HepG2 (cell line): ENCODE measurements around the gene ACTRT2. TPM values are rescaled to one million over a fixed set of nuclear protein-coding genes. Genes with fewer than 3 reads are reported as not detected.

ENCODE experiments used
- HDAC1 ChIP-seq: sonication (generic); formaldehyde crosslinking; IDR thresholded peaks from 2 replicates; pipeline ENCODE4 v1.5.1; 2020; ENCODE audit warnings: mild to moderate bottlenecking, missing genetic modification reagents
- NRL ChIP-seq: sonication (generic); formaldehyde crosslinking; IDR thresholded peaks from 2 replicates; pipeline ENCODE4 v1.5.0; 2020; ENCODE audit warnings: missing genetic modification reagents, mild to moderate bottlenecking, moderate library complexity, borderline replicate concordance
- PPARG ChIP-seq: conservative IDR thresholded peaks from 2 replicates; pipeline ENCODE4 v1.6.1; 2016; ENCODE audit warnings: missing biosample characterization, missing genetic modification reagents
- PRDM10 ChIP-seq: sonication (generic); formaldehyde crosslinking; IDR thresholded peaks from 2 replicates; pipeline ENCODE4 v1.4.0; 2020; ENCODE audit warnings: low read depth, missing genetic modification reagents
- RELA ChIP-seq: sonication (generic); formaldehyde crosslinking; IDR thresholded peaks from 2 replicates; pipeline ENCODE4 v1.4.0; 2020; ENCODE audit warnings: missing genetic modification reagents
- ZBTB8A ChIP-seq: sonication (generic); formaldehyde crosslinking; IDR thresholded peaks from 2 replicates; pipeline ENCODE4 v1.4.0; 2020; ENCODE audit warnings: mild to moderate bottlenecking, low read depth, missing genetic modification reagents, borderline replicate concordance
- ZEB1 ChIP-seq: IDR thresholded peaks from 2 replicates; pipeline ENCODE4 v1.6.1; 2012; ENCODE audit warnings: mild to moderate bottlenecking, low read depth, inconsistent platforms; ENCODE audit not compliant: insufficient replicate concordance
- ZFP36L1 ChIP-seq: sonication (generic); formaldehyde crosslinking; IDR thresholded peaks from 2 replicates; pipeline ENCODE4 v1.8.0; 2022; ENCODE audit warnings: mild to moderate bottlenecking, missing genetic modification reagents, moderate library complexity
- ZNF235 ChIP-seq: sonication (generic); formaldehyde crosslinking; IDR thresholded peaks from 2 replicates; pipeline ENCODE4 v1.8.1; 2023; ENCODE audit warnings: mild to moderate bottlenecking, missing genetic modification reagents, borderline replicate concordance
- ZNF350 ChIP-seq: sonication (generic); formaldehyde crosslinking; IDR thresholded peaks from 2 replicates; pipeline ENCODE4 v1.4.0; 2020; ENCODE audit warnings: mild to moderate bottlenecking, low read depth, missing genetic modification reagents, borderline replicate concordance
- ZNF558 ChIP-seq: sonication (generic); formaldehyde crosslinking; IDR thresholded peaks from 2 replicates; pipeline ENCODE4 v1.9.0; 2022; ENCODE audit warnings: mild to moderate bottlenecking, missing genetic modification reagents, borderline replicate concordance
- ZNF713 ChIP-seq: sonication (generic); formaldehyde crosslinking; IDR thresholded peaks from 2 replicates; pipeline ENCODE4 v1.4.0; 2020; ENCODE audit warnings: mild to moderate bottlenecking, missing genetic modification reagents
- polyA plus RNA-seq, 8 experiments: library from polyadenylated mRNA; depleted of rRNA in 3 of 8; stranded (reverse) in 7 of 8; unstranded in 1 of 8; fragments of >200 nt; fragmentation: Illumina TruSeq in 4 of 8; extraction: Trizol in 4 of 8; gene quantifications; 2 replicates each; pipeline versions ENCODE4 v1.2.1 to v1.2.3, GENCODE V29; 2011 to 2016; ENCODE audit warnings: low read depth in 4 of 8, missing spikeins in 1 of 8, mixed read lengths in 1 of 8; ENCODE audit not compliant: insufficient read depth in 1 of 8
- total RNA-seq, 5 experiments: library from RNA; depleted of rRNA; stranded (reverse); fragments of >200 nt; fragmentation: Illumina TruSeq; extraction: Trizol; gene quantifications; 2 replicates each; pipeline ENCODE4 v1.2.3, GENCODE V29; 2016; ENCODE audit warnings: low read depth in 1 of 5
- TF ChIP-seq, protein P1 (sequence below): sonication (generic); formaldehyde crosslinking; IDR thresholded peaks from 2 replicates; pipeline ENCODE4 v1.4.0; 2020; ENCODE audit warnings: mild to moderate bottlenecking, missing genetic modification reagents
- TF ChIP-seq, protein P2 (sequence below): sonication (generic); formaldehyde crosslinking; IDR thresholded peaks from 2 replicates; pipeline ENCODE4 v1.4.0; 2020; ENCODE audit warnings: missing genetic modification reagents

The ACTRT2 gene
- total and polyA plus RNA-seq, 2 of the 13 experiments (the other 11 are each of a cell fraction or from before 2014, with no cell fraction given) = not detected

- TF ChIP-seq ZNF350 (CRISPR knock-in tag) = no peak; the same call in 1 of the 2 replicates
- TF ChIP-seq, protein P1, sequence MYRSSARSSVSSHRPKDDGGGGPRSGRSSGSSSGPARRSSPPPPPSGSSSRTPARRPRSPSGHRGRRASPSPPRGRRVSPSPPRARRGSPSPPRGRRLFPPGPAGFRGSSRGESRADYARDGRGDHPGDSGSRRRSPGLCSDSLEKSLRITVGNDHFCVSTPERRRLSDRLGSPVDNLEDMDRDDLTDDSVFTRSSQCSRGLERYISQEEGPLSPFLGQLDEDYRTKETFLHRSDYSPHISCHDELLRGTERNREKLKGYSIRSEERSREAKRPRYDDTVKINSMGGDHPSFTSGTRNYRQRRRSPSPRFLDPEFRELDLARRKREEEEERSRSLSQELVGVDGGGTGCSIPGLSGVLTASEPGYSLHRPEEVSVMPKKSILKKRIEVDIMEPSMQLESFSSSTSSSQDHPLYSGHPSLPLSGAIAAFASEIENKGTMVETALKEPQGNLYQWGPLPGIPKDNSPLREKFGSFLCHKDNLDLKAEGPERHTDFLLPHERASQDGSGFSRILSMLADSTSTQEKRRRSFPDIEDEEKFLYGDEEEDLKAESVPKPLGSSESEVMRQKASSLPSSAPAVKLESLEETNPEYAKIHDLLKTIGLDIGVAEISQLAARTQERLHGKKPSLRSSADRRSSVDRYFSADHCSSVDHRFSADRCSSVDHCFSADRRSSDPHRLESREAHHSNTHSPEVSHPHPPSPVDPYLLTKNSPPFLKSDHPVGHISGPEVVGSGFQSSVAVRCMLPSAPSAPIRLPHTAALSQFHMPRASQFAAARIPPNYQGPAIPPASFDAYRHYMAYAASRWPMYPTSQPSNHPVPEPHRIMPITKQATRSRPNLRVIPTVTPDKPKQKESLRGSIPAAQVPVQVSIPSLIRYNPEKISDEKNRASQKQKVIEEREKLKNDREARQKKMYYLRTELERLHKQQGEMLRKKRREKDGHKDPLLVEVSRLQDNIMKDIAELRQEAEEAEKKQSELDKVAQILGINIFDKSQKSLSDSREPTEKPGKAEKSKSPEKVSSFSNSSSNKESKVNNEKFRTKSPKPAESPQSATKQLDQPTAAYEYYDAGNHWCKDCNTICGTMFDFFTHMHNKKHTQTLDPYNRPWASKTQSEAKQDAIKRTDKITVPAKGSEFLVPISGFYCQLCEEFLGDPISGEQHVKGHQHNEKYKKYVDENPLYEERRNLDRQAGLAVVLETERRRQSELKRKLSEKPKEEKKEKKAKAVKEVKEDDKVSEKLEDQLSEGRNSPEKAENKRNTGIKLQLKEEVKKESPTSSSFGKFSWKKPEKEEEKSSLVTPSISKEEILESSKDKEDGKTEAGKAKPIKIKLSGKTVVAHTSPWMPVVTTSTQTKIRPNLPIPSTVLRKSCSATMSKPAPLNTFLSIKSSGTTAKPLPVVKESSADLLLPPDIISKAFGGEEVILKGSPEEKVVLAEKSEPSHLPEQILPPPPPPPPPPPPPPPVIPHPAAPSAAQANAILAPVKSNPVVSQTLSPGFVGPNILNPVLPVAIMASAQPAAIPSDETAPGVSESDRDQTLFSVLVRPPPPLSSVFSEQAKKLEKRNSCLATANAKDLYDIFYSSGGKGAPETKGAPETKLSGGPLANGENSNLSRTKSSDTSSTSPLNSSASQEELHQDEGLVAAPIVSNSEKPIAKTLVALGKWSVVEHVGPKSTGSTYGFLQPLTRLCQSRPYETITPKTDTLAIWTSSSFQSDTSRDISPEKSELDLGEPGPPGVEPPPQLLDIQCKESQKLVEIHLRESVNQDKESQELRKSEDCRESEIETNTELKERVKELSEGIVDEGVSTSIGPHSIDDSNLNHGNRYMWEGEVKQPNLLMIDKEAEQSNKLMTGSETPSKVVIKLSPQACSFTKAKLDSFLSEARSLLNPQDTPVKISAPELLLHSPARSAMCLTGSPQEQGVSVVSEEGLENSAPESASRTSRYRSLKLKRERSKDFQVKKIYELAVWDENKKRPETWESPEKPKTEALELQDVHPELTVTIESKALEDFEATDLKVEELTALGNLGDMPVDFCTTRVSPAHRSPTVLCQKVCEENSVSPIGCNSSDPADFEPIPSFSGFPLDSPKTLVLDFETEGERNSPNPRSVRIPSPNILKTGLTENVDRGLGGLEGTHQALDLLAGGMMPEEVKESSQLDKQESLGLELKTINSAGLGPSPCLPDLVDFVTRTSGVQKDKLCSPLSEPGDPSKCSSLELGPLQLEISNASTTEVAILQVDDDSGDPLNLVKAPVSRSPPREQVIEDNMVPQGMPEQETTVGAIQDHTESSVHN = no peak
- TF ChIP-seq ZFP36L1 (CRISPR knock-in tag) = no peak
- TF ChIP-seq ZEB1 = no peak
- TF ChIP-seq ZBTB8A (CRISPR knock-in tag) = no peak
- TF ChIP-seq RELA (CRISPR knock-in tag) = no peak
- no peak for TF ChIP-seq ZNF558
- TF ChIP-seq, protein P2, sequence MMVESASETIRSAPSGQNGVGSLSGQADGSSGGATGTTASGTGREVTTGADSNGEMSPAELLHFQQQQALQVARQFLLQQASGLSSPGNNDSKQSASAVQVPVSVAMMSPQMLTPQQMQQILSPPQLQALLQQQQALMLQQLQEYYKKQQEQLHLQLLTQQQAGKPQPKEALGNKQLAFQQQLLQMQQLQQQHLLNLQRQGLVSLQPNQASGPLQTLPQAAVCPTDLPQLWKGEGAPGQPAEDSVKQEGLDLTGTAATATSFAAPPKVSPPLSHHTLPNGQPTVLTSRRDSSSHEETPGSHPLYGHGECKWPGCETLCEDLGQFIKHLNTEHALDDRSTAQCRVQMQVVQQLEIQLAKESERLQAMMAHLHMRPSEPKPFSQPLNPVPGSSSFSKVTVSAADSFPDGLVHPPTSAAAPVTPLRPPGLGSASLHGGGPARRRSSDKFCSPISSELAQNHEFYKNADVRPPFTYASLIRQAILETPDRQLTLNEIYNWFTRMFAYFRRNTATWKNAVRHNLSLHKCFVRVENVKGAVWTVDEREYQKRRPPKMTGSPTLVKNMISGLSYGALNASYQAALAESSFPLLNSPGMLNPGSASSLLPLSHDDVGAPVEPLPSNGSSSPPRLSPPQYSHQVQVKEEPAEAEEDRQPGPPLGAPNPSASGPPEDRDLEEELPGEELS (CRISPR knock-in tag) = no peak
- no peak for TF ChIP-seq PRDM10 (CRISPR knock-in tag)
- TF ChIP-seq PPARG (CRISPR knock-in tag) = no peak
- TF ChIP-seq ZNF713 (CRISPR knock-in tag) = peak; percentile 30; the same call in 1 of the 2 replicates
- peak; percentile 79 for TF ChIP-seq HDAC1 (CRISPR knock-in tag)
- peak; percentile 58 for TF ChIP-seq ZNF235 (CRISPR knock-in tag)
- no peak for TF ChIP-seq NRL (CRISPR knock-in tag)
These were observed 49.6 kb downstream of the ACTRT2 start (continued) for GRCh38 chr1:3070644-3071564.
